K562 (cell line): ENCODE data around the gene DPP3. TPM values are rescaled to one million over a fixed set of nuclear protein-coding genes. Genes with fewer than 3 reads are reported as not detected.
A peak's percentile ranks its signal among the peaks of the same experiment; 100 is the strongest.

Source experiments
- CHD1 ChIP-seq: fragments of 200-600 bp; sonication (generic); IDR thresholded peaks from one replicate; pipeline ENCODE4 v1.6.1; 2012; ENCODE audit warnings: mild to moderate bottlenecking, moderate library complexity, low read length, inconsistent platforms
- CHD2 ChIP-seq: IDR thresholded peaks from 2 replicates; pipeline ENCODE4 v1.6.1; 2011; ENCODE audit warnings: low read depth, low read length
- FOSL1 ChIP-seq: fragments of 200-800 bp; sonication (Bioruptor generic); conservative IDR thresholded peaks from 2 replicates; pipeline ENCODE4 v1.6.1; 2016; ENCODE audit warnings: missing genetic modification characterization, missing compliant biosample characterization
- FOXM1 ChIP-seq, 2 experiments: fragments of 450-650 bp in 1 of 2; sonication (generic) in 1 of 2; formaldehyde crosslinking in 1 of 2; IDR thresholded peaks; 2 replicates each; pipeline versions ENCODE4 v1.6.1 to v1.9.0; 2017 to 2022; ENCODE audit warnings: low read depth in 2 of 2, mild to moderate bottlenecking in 2 of 2, missing genetic modification reagents in 1 of 2, moderate library complexity in 1 of 2
- FUS ChIP-seq: fragments of 200-400 bp; formaldehyde crosslinking; optimal IDR thresholded peaks from 2 replicates; pipeline ENCODE3; 2017; ENCODE audit warnings: low read depth, low read length
- GABPB2 ChIP-seq: fragments of 250-450 bp; sonication (Bioruptor Pico); conservative IDR thresholded peaks from 2 replicates; pipeline ENCODE4 v1.5.1; 2021; ENCODE audit warnings: mild to moderate bottlenecking
- GTF2E2 ChIP-seq: fragments of 200-800 bp; sonication (Bioruptor generic); IDR thresholded peaks from 2 replicates; pipeline ENCODE4 v1.6.1; 2016; ENCODE audit warnings: missing genetic modification characterization, missing compliant biosample characterization
- HMG20B ChIP-seq: fragments of 250-450 bp; sonication (Bioruptor Pico); IDR thresholded peaks from 2 replicates; pipeline ENCODE4 v1.5.0; 2021; ENCODE audit warnings: mild to moderate bottlenecking
- HNRNPLL ChIP-seq: fragments of 200-400 bp; formaldehyde crosslinking; IDR thresholded peaks from 2 replicates; pipeline ENCODE4 v1.6.1; 2017; ENCODE audit warnings: low read length, low read depth, mild to moderate bottlenecking; ENCODE audit not compliant: poor library complexity, severe bottlenecking
- MAFG ChIP-seq: fragments of 450-650 bp; conservative IDR thresholded peaks from 2 replicates; pipeline ENCODE4 v1.6.1; 2016; ENCODE audit warnings: missing genetic modification characterization, missing compliant biosample characterization
- MCM5 ChIP-seq: fragments of 450-650 bp; IDR thresholded peaks from 2 replicates; pipeline ENCODE4 v1.6.1; 2016; ENCODE audit warnings: low read depth
- PHF8 ChIP-seq: fragments of 200-600 bp; sonication (generic); IDR thresholded peaks from 2 replicates; pipeline ENCODE4 v1.6.1; 2012; ENCODE audit warnings: mixed run types, mild to moderate bottlenecking, inconsistent platforms, low read length, moderate library complexity, borderline replicate concordance
- PRPF4 ChIP-seq: fragments of 200-400 bp; formaldehyde crosslinking; IDR thresholded peaks from one replicate; pipeline ENCODE4 v1.6.1; 2017; ENCODE audit warnings: low read length, low read depth, mild to moderate bottlenecking; ENCODE audit not compliant: insufficient read depth, poor library complexity, severe bottlenecking
- RAD21 ChIP-seq, 2 experiments: fragments of 250-450 bp in 1 of 2; fragments of 450-650 bp in 1 of 2; sonication (Bioruptor Pico) in 1 of 2; formaldehyde crosslinking in 1 of 2; IDR thresholded peaks in 1 of 2; conservative IDR thresholded peaks in 1 of 2; 2 replicates each; pipeline versions ENCODE4 v1.4.0 to v1.8.0; 2020 to 2022; ENCODE audit warnings: mild to moderate bottlenecking in 2 of 2, moderate library complexity in 1 of 2
- RBFOX2 ChIP-seq: fragments of 200-400 bp; formaldehyde crosslinking; IDR thresholded peaks from 2 replicates; pipeline ENCODE4 v1.6.1; 2017; ENCODE audit warnings: low read depth, mild to moderate bottlenecking, low read length, moderate library complexity
- SRSF9 ChIP-seq: fragments of 200-400 bp; formaldehyde crosslinking; IDR thresholded peaks from 2 replicates; pipeline ENCODE4 v1.6.1; 2017; ENCODE audit warnings: low read depth, low read length, borderline replicate concordance
- TCF15 ChIP-seq: fragments of 250-450 bp; sonication (Bioruptor Pico); IDR thresholded peaks from 2 replicates; pipeline ENCODE4 v1.8.0; 2022; ENCODE audit warnings: moderate library complexity, mild to moderate bottlenecking, inconsistent platforms
- ZBTB8A ChIP-seq: fragments of 450-650 bp; IDR thresholded peaks from 2 replicates; pipeline ENCODE4 v1.6.1; 2018; ENCODE audit warnings: mild to moderate bottlenecking, moderate library complexity; ENCODE audit not compliant: partially characterized antibody
- ZNF395 ChIP-seq: fragments of 200-800 bp; sonication (Bioruptor generic); IDR thresholded peaks from 2 replicates; pipeline ENCODE4 v1.6.1; 2017; ENCODE audit warnings: missing genetic modification characterization, missing compliant biosample characterization
- ZNF76 ChIP-seq: fragments of 250-450 bp; sonication (Bioruptor Pico); IDR thresholded peaks from 2 replicates; pipeline ENCODE4 v1.4.0; 2020; ENCODE audit warnings: mild to moderate bottlenecking, moderate library complexity, borderline replicate concordance
- ZNF830 ChIP-seq: fragments of 250-450 bp; sonication (Bioruptor Pico); IDR thresholded peaks from 2 replicates; pipeline ENCODE4 v1.5.0; 2021; ENCODE audit warnings: mild to moderate bottlenecking
- polyA plus RNA-seq, 8 experiments: library from polyadenylated mRNA; depleted of rRNA in 4 of 8; stranded (reverse) in 5 of 8; unstranded in 3 of 8; fragments of >200 nt; fragmentation: Nextera tagmentation in 2 of 8; fragmentation: Illumina TruSeq in 1 of 8; extraction: Ambion mirVana in 2 of 8; extraction: Trizol in 1 of 8; gene quantifications; 2 replicates each; pipeline versions ENCODE4 v1.2.1 to v1.2.3, GENCODE V29; 2011 to 2014; ENCODE audit warnings: inconsistent platforms in 1 of 8, missing spikeins in 1 of 8
- total RNA-seq, 7 experiments: library from RNA; depleted of rRNA in 6 of 7; stranded (reverse); fragments of >200 nt in 6 of 7; fragmentation: Illumina TruSeq in 2 of 7; extraction: Trizol in 2 of 7; gene quantifications; 2 replicates each; pipeline versions ENCODE4 v1.2.1 to v1.2.3, GENCODE V29; 2011 to 2021; ENCODE audit warnings: low replicate concordance in 1 of 7
- TF ChIP-seq, protein P1 (sequence below): fragments of 250-450 bp; sonication (Bioruptor Pico); IDR thresholded peaks from 2 replicates; pipeline ENCODE4 v1.8.0; 2021; ENCODE audit warnings: borderline replicate concordance, mild to moderate bottlenecking, moderate library complexity; ENCODE audit not compliant: poor library complexity, severe bottlenecking
- TF ChIP-seq, protein P2 (sequence below): conservative IDR thresholded peaks from 2 replicates; pipeline ENCODE4 v1.6.1; 2011; ENCODE audit warnings: low read depth, mild to moderate bottlenecking, low read length; ENCODE audit not compliant: control insufficient read depth

The DPP3 gene
- total and polyA plus RNA-seq, 9 of the 15 experiments (the other 6 are each of a cell fraction or from before 2014, with no cell fraction given): 3.7 to 69.2 (median 43.3) TPM

DNA sequence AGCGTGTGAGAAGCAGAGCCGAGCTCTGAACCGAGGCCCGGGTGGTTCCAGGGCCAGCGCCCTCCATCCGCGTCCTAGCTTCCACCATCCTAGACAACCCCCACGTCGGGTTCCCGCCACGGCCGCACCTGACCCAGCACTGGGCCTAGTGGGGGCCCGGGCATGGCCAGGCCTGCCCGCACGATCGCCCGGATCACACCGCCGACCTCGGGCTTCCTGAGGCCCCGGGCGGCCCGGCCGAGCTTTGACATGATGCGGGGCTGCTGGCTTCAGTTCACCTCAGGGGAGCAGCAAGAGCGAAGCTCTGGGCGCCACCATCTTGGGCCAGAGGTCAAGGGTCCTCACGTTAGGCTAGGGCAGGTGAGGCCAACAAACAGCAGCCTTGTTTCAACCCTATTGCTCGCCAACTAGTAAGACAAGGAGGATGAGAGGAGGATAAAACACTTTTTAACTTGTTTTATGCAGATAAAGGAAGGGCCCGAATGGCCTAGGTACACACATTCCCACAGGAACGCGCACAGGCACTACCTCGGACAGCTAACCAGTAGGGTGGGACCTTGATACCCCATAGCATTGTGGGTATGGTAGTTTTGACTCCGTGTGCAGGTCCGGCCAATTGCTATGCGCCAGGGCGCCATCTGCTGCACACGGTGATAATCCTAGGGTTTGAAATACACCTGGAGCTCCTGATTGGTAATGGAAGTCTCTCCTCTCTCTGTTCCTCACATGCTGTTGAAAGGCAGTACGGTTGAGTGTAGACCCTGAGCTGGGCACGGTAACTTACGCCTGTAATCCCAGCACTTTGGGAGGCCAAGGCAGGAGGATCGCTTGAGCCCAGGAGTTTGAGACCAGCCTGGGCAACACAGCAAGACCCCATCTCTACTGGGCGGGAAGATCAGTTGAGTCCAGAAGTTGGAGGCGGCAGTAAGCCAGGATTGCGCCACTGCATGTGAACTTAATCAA, 41.4 kb upstream of the DPP3 start, which contains the start of gene MRPL11 (continued):
- TF ChIP-seq TCF15 (CRISPR knock-in tag): 0 out of 2 replicates have a peak, but pooled peaks have one; percentile 56
- TF ChIP-seq RBFOX2: peak; percentile 87
- TF ChIP-seq, protein P1, sequence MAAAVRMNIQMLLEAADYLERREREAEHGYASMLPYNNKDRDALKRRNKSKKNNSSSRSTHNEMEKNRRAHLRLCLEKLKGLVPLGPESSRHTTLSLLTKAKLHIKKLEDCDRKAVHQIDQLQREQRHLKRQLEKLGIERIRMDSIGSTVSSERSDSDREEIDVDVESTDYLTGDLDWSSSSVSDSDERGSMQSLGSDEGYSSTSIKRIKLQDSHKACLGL (CRISPR knock-in tag): no peak
- TF ChIP-seq ZNF830: no peak
- TF ChIP-seq RAD21 (CRISPR knock-in tag; conservative IDR thresholded peaks at IDR 0.05 in 1 of 2, IDR thresholded peaks at IDR 0.05 in 1 of 2): peak; percentile 49 to 66
- TF ChIP-seq GABPB2: no peak
- no peak for TF ChIP-seq ZBTB8A
- TF ChIP-seq, protein P2, sequence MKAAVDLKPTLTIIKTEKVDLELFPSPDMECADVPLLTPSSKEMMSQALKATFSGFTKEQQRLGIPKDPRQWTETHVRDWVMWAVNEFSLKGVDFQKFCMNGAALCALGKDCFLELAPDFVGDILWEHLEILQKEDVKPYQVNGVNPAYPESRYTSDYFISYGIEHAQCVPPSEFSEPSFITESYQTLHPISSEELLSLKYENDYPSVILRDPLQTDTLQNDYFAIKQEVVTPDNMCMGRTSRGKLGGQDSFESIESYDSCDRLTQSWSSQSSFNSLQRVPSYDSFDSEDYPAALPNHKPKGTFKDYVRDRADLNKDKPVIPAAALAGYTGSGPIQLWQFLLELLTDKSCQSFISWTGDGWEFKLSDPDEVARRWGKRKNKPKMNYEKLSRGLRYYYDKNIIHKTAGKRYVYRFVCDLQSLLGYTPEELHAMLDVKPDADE: no peak; the same call in 1 of the 2 replicates
- TF ChIP-seq ZNF395: no peak
- TF ChIP-seq HNRNPLL: peak; percentile 26
- peak; percentile 65; the same call in 1 of the 2 replicates for TF ChIP-seq GTF2E2 (tag)
- TF ChIP-seq MCM5: no peak
- no peak for TF ChIP-seq PRPF4
- no peak for TF ChIP-seq FOSL1 (tag)
- peak; percentile 90 for TF ChIP-seq PHF8
- TF ChIP-seq ZNF76 (CRISPR knock-in tag): no peak
- no peak for TF ChIP-seq MAFG (tag)
- TF ChIP-seq HMG20B (CRISPR knock-in tag): no peak
- TF ChIP-seq FUS: no peak
- TF ChIP-seq FOXM1 (IDR thresholded peaks at IDR 0.05; ENCODE audit: low read depth): peak; percentile 58; the same call in 1 of the 2 replicates
- TF ChIP-seq FOXM1 (CRISPR knock-in tag; IDR thresholded peaks at IDR 0.05; ENCODE audit: low read depth): no peak
- TF ChIP-seq CHD1: no peak
- TF ChIP-seq CHD2: no peak
- no peak for TF ChIP-seq SRSF9
